Measurements from ENCODE around the gene ALDH3B1.

Gene ALDH3B1

GRCh38 chr11:68018730-68019190, 8.6 kb downstream of the ALDH3B1 start:
- Histone ChIP-seq H2AFZ (no peak overlapping the region), H3K9ac (no peak overlapping the region), H3K4me2 (ENCODE audit: low read length) (no peak overlapping the region), H3K4me3 (ENCODE audit: low read depth, low read length) (no peak overlapping the region), H3K79me2 (no peaks in the 10 kb centered on the region), H3K27ac (no peak overlapping the region), H3K27me3 (ENCODE audit: control insufficient read depth, insufficient read depth, low read length) (no peaks in the 10 kb centered on the region), H3K36me3 (ENCODE audit: control insufficient read depth, insufficient read depth, low read length) (no peaks in the 10 kb centered on the region), H3K9me3 (ENCODE audit: control insufficient read depth, low read length) (no peaks in the 10 kb centered on the region), H3K4me1 (no peaks in the 10 kb centered on the region)
- no peak for TF ChIP-seq CTCF (IDR thresholded peaks at IDR 0.05)

DNA sequence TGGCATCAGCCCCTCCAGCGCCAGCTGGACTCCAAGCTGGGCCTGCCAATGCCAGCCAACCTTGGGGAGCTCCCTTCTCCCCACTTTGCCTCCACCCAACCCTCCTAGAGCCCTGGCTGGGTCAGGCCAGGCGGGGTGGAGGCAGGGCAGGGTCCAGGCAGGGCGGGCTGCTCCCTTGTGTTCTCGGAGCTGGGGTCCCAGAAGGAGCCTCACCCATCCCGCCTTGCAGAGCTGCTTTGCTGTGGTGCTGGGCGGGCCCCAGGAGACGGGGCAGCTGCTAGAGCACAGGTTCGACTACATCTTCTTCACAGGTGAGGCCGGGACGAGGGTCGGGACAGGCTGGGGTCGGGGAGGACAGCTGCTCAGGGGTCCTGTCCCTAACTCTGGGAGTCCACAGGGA, 9.4 kb downstream of the ALDH3B1 start:
- H3K79me2 ChIP-seq, result no peaks in the 10 kb centered on the region
- H3K4me2 ChIP-seq (ENCODE audit: low read length), result no peak overlapping the region
- TF ChIP-seq CTCF (IDR thresholded peaks at IDR 0.05), result no peak
- H3K4me3 ChIP-seq (ENCODE audit: low read depth, low read length), result no peak overlapping the region
- H3K27me3 ChIP-seq (ENCODE audit: control insufficient read depth, insufficient read depth, low read length), result no peaks in the 10 kb centered on the region
- no peak overlapping the region for H3K27ac ChIP-seq
- no peak overlapping the region for H2AFZ ChIP-seq
- no peaks in the 10 kb centered on the region for H3K36me3 ChIP-seq (ENCODE audit: control insufficient read depth, insufficient read depth, low read length)
- no peaks in the 10 kb centered on the region for H3K9me3 ChIP-seq (ENCODE audit: control insufficient read depth, low read length)
- no peak overlapping the region for H3K9ac ChIP-seq
- no peaks in the 10 kb centered on the region for H3K4me1 ChIP-seq

- Histone ChIP-seq H3K79me2 (no peaks in the 10 kb centered on the region), H2AFZ (no peak overlapping the region), H3K4me2 (ENCODE audit: low read length) (no peak overlapping the region), H3K4me3 (ENCODE audit: low read depth, low read length) (no peak overlapping the region), H3K27ac (no peak overlapping the region), H3K4me1 (no peaks in the 10 kb centered on the region), H3K9ac (no peak overlapping the region), H3K27me3 (ENCODE audit: control insufficient read depth, insufficient read depth, low read length) (no peaks in the 10 kb centered on the region), H3K36me3 (ENCODE audit: control insufficient read depth, insufficient read depth, low read length) (no peaks in the 10 kb centered on the region), H3K9me3 (ENCODE audit: control insufficient read depth, low read length) (no peaks in the 10 kb centered on the region)
- no peak for TF ChIP-seq CTCF (IDR thresholded peaks at IDR 0.05)
Observed at GRCh38 chr11:68020575-68020974, 10.4 kb downstream of the ALDH3B1 start.

GRCh38 chr11:68021167-68021787, 11.2 kb downstream of the ALDH3B1 start:
- H3K27ac ChIP-seq, result no peak overlapping the region
- no peaks in the 10 kb centered on the region for H3K9me3 ChIP-seq (ENCODE audit: control insufficient read depth, low read length)
- no peak overlapping the region for H3K4me2 ChIP-seq (ENCODE audit: low read length)
- H3K27me3 ChIP-seq (ENCODE audit: control insufficient read depth, insufficient read depth, low read length), result no peaks in the 10 kb centered on the region
- H3K79me2 ChIP-seq, result no peaks in the 10 kb centered on the region
- no peaks in the 10 kb centered on the region for H3K4me1 ChIP-seq
- TF ChIP-seq CTCF (IDR thresholded peaks at IDR 0.05), result peak; percentile 34
- H3K4me3 ChIP-seq (ENCODE audit: low read depth, low read length), result no peak overlapping the region
- H2AFZ ChIP-seq, result no peak overlapping the region
- no peak overlapping the region for H3K9ac ChIP-seq
- H3K36me3 ChIP-seq (ENCODE audit: control insufficient read depth, insufficient read depth, low read length), result no peaks in the 10 kb centered on the region

- H3K4me2 ChIP-seq (ENCODE audit: low read length), result no peak overlapping the region
- no peaks in the 10 kb centered on the region for H3K27me3 ChIP-seq (ENCODE audit: control insufficient read depth, insufficient read depth, low read length)
- H3K36me3 ChIP-seq (ENCODE audit: control insufficient read depth, insufficient read depth, low read length), result no peaks in the 10 kb centered on the region
- no peaks in the 10 kb centered on the region for H3K9me3 ChIP-seq (ENCODE audit: control insufficient read depth, low read length)
- no peaks in the 10 kb centered on the region for H3K79me2 ChIP-seq
- H2AFZ ChIP-seq, result no peak overlapping the region
- H3K9ac ChIP-seq, result no peak overlapping the region
- TF ChIP-seq CTCF (IDR thresholded peaks at IDR 0.05), result no peak
- H3K27ac ChIP-seq, result no peak overlapping the region
- no peak overlapping the region for H3K4me3 ChIP-seq (ENCODE audit: low read depth, low read length)
- H3K4me1 ChIP-seq, result no peaks in the 10 kb centered on the region
Observed at GRCh38 chr11:68022531-68022930, 12.4 kb downstream of the ALDH3B1 start.
